ENCODE data around the gene NAT14.
"Not testable (repeated sequence)": the region's sequence is repeated elsewhere in the genome, so short reads cannot be mapped to it uniquely, and the experiment has no call there.

NAT14 gene

GRCh38 chr19:55526216-55527196, 41.5 kb downstream of the NAT14 start:
- TF ChIP-seq CTCF (IDR thresholded peaks at IDR 0.05; ENCODE audit: insufficient read depth, missing control alignments), result no peak
- FAIRE-seq, result no peak
- no peak for DNase-seq (ENCODE audit: insufficient read length, low spot score)

- FAIRE-seq, result no peak
- TF ChIP-seq CTCF (IDR thresholded peaks at IDR 0.05; ENCODE audit: insufficient read depth, missing control alignments), result no peak
- DNase-seq (ENCODE audit: insufficient read length, low spot score), result no peak
These were observed 42.4 kb downstream of the NAT14 start for GRCh38 chr19:55527197-55528029.

GRCh38 chr19:55528030-55528803, 43.2 kb downstream of the NAT14 start:
- DNase-seq (ENCODE audit: insufficient read length, low spot score), result no peak
- FAIRE-seq, result no peak
- no peak for TF ChIP-seq CTCF (IDR thresholded peaks at IDR 0.05; ENCODE audit: insufficient read depth, missing control alignments)

- TF ChIP-seq CTCF (IDR thresholded peaks at IDR 0.05; ENCODE audit: insufficient read depth, missing control alignments), result no peak
- DNase-seq (ENCODE audit: insufficient read length, low spot score) (no peak), FAIRE-seq (no peak)
These were observed 44.7 kb downstream of the NAT14 start for GRCh38 chr19:55529636-55530234.

- no peak for TF ChIP-seq CTCF (IDR thresholded peaks at IDR 0.05; ENCODE audit: insufficient read depth, missing control alignments)
These were observed 46.0 kb downstream of the NAT14 start for GRCh38 chr19:55530996-55531395.

GRCh38 chr19:55534280-55534679, 49.3 kb downstream of the NAT14 start:
- DNase-seq (ENCODE audit: insufficient read length, low spot score); FAIRE-seq: not testable (repeated sequence)

More at GRCh38 chr19:55530996-55531395, 46.0 kb downstream of the NAT14 start:
- no peak for DNase-seq (ENCODE audit: insufficient read length, low spot score)
- FAIRE-seq, result no peak
